Measurements from ENCODE around the gene FAM168A.
A peak's percentile ranks its signal among the peaks of the same experiment; 100 is the strongest.

Gene FAM168A

DNA sequence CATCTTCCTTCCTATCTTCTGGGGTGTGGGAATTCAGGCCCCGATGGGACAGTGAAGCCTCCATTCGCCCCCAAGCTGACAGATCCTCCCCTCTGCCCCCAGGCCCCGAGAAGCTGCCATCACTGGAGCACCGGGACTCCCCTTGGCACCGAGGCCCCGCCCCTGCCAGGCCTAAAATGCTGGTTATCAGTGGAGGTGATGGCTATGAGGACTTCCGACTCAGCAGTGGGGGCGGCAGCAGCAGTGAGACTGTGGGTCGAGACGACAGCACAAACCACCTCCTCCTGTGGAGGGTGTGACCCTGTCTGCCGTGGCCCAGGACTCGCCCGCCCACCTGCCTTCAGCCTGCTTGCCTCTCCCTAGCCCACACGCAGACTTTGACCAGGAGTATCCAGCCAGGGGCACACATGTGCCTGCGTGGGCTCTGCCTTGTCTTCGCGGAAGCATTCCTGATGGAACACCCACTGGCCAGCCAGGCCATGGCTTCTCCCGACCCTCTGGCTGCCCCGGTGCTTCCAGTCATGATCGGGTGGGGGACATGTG lies 230.4 kb downstream of the FAM168A start:
- no peak for DNase-seq (ENCODE audit: low read depth in 2 of 2)

DNA sequence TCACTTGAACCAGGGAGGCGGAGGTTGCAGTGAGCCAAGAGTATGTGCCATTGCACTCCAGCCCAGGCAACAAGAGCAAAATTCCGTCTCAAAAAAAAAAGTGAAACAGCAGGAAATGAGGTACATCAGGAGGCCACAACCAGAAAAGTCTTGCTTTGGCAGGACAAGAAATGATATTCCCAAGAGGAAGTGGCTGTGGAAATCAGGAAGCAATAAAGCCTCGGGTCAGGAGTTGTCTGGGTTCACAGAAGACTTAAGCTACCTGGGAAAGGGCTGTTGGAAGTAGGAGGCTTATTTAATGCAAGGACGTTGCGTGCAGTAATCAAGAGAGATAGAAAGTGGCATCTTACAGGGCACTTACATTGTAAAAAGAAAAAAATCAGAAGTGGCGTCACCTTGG lies 231.0 kb downstream of the FAM168A start:
- DNase-seq (ENCODE audit: low read depth in 2 of 2) = no peak

DNA sequence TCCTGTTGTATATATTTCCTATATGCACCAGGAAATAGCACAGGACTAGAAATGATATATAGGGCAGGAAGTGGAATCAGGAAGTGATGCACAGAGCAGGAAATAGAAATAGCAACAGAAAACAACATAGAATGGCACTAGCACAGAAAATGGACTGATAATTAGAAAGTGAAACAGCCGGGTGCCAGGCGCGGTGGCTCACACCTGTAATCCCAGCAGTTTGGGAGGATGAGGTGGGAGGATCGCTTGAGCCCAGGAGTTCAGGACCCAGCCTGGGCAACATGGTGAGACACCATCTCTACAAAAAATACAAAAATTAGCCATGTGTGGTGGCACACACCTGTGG lies 231.7 kb downstream of the FAM168A start:
- no peak for DNase-seq (ENCODE audit: low read depth in 2 of 2)

DNA sequence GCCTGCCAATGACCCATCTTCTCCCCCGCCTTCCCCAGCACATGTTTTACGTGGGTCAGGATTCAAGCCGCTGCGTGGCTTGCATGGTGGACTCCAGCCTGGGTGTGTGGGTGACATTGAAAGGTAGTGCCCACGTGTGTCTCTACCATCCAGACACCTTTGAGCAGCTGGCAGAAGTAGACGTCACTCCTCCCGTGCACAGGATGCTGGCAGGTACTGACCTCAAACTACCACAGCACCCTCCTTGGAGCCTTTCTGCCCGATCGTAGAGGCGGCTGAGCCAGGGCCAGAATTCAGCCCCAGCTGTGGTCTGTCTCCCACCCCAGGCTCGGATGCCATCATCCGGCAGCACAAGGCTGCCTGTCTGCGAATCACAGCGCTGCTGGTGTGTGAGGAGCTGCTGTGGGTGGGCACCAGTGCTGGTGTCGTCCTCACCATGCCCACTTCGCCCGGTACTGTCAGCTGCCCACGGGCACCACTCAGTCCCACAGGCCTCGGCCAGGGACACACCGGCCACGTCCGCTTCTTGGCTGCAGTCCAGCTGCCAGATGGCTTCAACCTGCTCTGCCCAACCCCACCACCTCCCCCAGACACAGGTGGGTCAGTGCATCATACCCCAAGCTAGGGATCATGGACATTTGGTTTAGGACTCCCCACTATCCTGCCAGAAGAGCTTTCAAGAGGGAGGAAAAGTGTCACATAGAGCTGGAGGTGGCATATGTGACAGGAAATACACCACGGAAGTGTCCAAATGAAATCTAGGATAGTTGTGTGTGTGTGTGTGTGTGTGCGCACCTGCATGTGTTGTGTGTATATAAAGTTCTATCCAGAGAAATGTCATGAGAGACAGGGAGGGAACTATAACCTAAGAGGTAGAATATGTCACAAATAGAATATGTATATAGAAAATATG lies 232.3 kb downstream of the FAM168A start:
- no peak for DNase-seq (ENCODE audit: low read depth in 2 of 2)

GRCh38 chr11:73363147-73363546 lies 234.8 kb downstream of the FAM168A start:
- DNase-seq (ENCODE audit: low read depth in 2 of 2) = no peak

DNA sequence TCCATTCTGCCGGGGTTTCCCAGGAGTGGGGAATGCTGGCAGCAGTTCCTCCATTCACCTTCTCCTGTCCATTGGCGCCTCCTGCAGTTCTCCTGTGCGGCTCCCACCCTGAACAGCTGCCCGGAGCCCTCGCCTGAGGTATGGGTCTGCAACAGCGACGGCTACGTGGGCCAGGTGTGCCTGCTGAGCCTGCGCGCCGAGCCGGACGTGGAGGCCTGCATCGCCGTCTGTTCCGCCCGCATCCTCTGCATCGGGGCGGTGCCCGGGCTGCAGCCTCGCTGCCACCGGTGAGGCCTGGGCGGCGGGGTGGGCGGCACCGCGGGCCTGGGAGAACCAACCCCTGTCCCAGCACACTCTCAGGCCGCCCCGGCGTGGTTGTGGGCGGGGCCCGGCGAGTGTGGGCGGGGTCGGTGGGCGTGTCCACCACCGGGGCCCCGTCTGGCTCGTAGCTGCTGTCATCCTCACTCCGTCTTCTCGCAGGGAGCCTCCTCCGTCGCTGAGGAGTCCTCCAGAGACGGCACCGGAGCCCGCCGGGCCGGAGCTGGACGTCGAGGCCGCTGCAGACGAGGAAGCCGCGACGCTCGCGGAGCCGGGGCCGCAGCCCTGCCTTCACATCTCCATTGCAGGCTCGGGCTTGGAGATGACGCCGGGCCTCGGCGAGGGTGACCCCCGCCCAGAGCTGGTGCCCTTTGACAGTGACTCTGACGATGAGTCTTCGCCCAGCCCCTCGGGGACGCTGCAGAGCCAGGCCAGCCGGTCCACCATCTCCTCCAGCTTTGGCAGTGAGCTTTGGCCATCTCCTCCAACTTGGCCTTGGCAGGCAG lies 235.7 kb downstream of the FAM168A start:
- DNase-seq (ENCODE audit: low read depth in 2 of 2) = no peak

DNA sequence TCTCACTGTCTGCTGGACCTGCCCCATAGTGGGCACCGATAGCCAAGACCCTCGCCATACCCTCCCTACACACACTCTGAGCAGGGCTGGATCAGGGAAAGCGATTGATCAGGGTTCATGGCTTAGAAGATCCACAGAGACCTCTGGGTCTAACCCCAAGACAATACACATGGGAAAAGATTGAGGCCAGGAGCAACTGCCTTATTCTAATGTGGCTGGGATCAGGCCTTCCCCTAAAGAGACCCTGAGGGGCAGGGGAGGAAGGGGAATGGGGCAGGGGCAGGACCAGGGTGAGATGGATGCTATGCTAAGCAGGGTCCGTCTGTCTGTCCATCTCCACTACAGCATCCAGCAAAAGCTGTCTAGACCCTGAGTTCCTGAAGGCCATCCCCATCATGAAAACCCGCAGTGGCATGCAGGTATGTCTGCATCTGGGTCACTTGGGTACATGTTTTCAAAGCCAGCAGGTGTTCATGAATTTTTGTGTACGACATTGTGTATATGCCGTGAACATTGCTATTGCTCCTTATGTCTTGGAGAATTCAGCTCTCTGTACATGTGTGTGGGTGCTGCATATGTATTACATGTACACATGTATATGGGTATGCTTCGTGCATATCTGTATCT lies 237.1 kb downstream of the FAM168A start:
- no peak for DNase-seq (ENCODE audit: low read depth in 2 of 2)

- no peak for DNase-seq (ENCODE audit: low read depth in 2 of 2)
Observed at GRCh38 chr11:73359930-73360742, 237.8 kb downstream of the FAM168A start.

GRCh38 chr11:73359341-73359740 lies 238.6 kb downstream of the FAM168A start:
- DNase-seq (ENCODE audit: low read depth in 2 of 2) = no peak

- no peak for DNase-seq (ENCODE audit: low read depth in 2 of 2)
Observed at GRCh38 chr11:73358071-73358470, 239.8 kb downstream of the FAM168A start.

DNA sequence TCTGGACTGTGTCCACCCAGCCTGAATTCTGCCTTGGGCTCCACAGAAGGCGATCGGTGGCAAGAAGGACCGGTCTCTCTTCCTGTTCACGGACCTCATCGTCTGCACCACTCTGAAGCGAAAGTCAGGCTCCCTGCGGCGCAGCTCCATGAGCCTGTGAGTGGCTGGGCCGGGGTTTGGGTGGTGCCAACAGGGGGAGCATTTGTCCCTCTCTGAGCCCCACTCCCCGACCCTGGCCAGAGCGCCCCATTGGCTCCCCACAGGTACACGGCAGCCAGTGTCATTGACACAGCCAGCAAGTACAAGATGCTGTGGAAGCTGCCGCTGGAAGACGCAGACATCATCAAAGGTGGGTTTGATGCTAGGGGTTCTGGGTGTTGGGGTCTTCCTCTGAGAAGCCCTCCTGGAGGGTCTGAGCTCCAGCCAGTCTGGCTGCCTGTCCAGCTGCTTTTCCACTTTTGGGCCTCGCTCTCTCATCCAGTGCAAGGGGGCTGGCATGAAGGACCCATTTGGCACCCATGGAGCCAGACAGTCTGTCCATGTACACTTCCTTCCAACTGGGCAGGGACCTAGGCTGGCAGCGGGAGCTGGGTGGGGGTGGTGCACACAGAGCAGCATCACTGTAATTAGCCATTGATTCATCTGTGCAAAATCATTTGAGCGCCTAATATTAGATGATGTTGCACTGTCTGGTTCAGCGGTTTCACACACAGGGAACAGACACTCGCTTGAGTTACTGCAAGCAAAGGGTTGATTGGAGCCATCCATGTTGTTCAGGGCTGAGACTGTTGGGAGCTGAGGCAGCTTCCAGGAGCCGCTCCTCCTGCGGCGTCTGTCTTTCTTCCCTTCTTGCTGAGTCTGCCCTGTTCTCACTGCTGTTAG lies 240.7 kb downstream of the FAM168A start:
- DNase-seq (ENCODE audit: low read depth in 2 of 2) = no peak

- DNase-seq (ENCODE audit: low read depth in 2 of 2) = no peak
Observed at GRCh38 chr11:73355109-73355508, 242.8 kb downstream of the FAM168A start.

DNA sequence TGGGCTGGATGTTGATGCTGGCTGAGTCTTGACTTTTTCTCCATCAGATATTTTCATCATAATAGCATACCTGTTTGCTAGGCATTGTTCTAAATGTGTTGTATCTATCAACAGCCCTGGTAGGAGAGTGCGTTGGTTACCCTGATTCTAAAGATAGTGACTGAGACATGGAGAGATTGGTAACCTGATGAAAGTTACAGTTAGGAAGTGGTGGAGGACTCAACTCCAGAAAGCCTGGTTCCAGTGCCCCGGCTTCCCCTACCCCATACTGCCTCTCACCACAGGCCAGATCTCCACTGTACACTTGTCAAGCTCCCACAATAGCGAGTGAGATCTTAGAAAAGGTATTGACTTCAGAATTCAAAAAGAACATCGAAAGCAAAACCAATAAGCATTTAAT lies 244.5 kb downstream of the FAM168A start:
- no peak for DNase-seq (ENCODE audit: low read depth in 2 of 2)

DNA sequence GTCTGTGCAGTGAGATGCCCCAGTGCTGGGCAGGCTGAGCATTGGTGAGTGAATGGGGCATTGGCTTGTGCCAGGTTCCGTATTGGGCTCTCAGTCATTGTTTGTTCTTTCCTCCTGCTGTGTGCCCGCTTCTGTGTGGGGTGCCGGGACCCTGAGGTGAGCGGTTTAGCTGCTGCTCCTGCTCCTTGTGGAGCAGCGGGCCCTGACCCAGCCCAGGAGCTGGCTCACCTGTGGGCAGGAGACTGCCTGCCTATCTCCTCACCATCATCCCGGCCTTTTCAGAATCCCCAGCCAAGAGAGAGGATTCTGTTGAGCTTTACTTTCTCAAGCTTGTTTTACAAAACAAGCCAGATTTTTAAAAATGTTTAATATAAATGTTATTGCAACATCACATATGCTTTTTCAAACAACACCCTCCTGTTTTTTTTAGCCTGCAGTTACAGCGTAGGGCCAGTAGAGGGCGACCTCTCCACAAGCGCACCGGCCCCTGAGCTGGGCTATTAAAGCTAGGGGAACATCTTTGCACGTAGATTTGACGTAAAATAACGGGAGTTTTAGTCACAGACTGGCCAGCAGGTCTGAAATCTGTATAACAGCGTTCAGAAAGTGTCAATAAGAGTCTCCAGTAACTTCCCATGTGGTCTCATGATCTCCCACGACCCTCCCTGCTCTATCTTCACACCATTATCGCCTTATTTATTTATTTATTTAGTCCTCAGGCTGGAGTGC lies 246.8 kb downstream of the FAM168A start:
- peak; percentile 11 to 36 for DNase-seq (ENCODE audit: low read depth in 2 of 2)
